Measurements from ENCODE around the gene FTCD.

- no peak for TF ChIP-seq REST (IDR thresholded peaks at IDR 0.05; ENCODE audit: insufficient read depth in 1 of 2, low read depth in 2 of 2, low read length in 2 of 2)
- TF ChIP-seq POLR2AphosphoS5 (IDR thresholded peaks at IDR 0.05; ENCODE audit: low read depth, low read length): no peak
- TF ChIP-seq TAF1 (IDR thresholded peaks at IDR 0.05; ENCODE audit: borderline replicate concordance, insufficient read depth, low read length): no peak
- no peak for TF ChIP-seq SIN3A (IDR thresholded peaks at IDR 0.05; ENCODE audit: borderline replicate concordance, insufficient read depth, low read length)
- no peak for TF ChIP-seq FOXP2 (optimal IDR thresholded peaks at IDR 0.05; ENCODE audit: borderline replicate concordance, extremely low read depth, extremely low read length, insufficient read depth)
These were observed 63.2 kb downstream of the FTCD start for GRCh38 chr21:46092026-46092764.

All from PFSK-1 (cell line).